ENCODE results near the gene HMG20A.

- TF ChIP-seq SKI (IDR thresholded peaks at IDR 0.05; ENCODE audit: partially characterized antibody): no peak
- no peak for TF ChIP-seq HNRNPK (IDR thresholded peaks at IDR 0.05; ENCODE audit: low read depth, low read length, poor library complexity, severe bottlenecking)
- TF ChIP-seq ZBTB3 (CRISPR knock-in tag; IDR thresholded peaks at IDR 0.05; ENCODE audit: borderline replicate concordance, low read depth): no peak
- TF ChIP-seq, protein P1, sequence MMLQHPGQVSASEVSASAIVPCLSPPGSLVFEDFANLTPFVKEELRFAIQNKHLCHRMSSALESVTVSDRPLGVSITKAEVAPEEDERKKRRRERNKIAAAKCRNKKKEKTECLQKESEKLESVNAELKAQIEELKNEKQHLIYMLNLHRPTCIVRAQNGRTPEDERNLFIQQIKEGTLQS (CRISPR knock-in tag; IDR thresholded peaks at IDR 0.05): no peak
- no peak for TF ChIP-seq REST (IDR thresholded peaks at IDR 0.05; ENCODE audit: borderline replicate concordance in 1 of 2, low read depth in 1 of 2, low read length in 2 of 2)
- no peak for TF ChIP-seq TAF1 (CRISPR knock-in tag; IDR thresholded peaks at IDR 0.05)
- TF ChIP-seq TBL1XR1 (IDR thresholded peaks at IDR 0.05; ENCODE audit: borderline replicate concordance, low read length, partially characterized antibody): no peak
- no peak for TF ChIP-seq ZFP91 (CRISPR knock-in tag; IDR thresholded peaks at IDR 0.05; ENCODE audit: borderline replicate concordance)
- TF ChIP-seq ZNF430 (CRISPR knock-in tag; IDR thresholded peaks at IDR 0.05): no peak
- no peak for TF ChIP-seq CREB1 (IDR thresholded peaks at IDR 0.05)
- no peak for TF ChIP-seq CREB1 (CRISPR knock-in tag; IDR thresholded peaks at IDR 0.05)
- TF ChIP-seq SAFB2 (CRISPR knock-in tag; IDR thresholded peaks at IDR 0.05; ENCODE audit: borderline replicate concordance, low read depth): no peak
Measured at GRCh38 chr15:77515613-77516012, 94.9 kb downstream of the HMG20A start.

All from HepG2 (cell line).